ENCODE measurements around the gene VPS13C.

GRCh38 chr15:61807281-61807929, 252.8 kb downstream of the VPS13C start:
- TF ChIP-seq CTCF (IDR thresholded peaks at IDR 0.05; ENCODE audit: poor library complexity) (no peak), EZH2phosphoT487 (IDR thresholded peaks at IDR 0.05; ENCODE audit: low read depth, severe bottlenecking, unreplicated experiment) (no peak), EZH2 (IDR thresholded peaks at IDR 0.05; ENCODE audit: borderline replicate concordance) (no peak)

Measured in hepatocyte (in vitro differentiated cells).